Fibroblast of lung (primary cell): ENCODE measurements around the gene FOXP2.

Experiments used
- EZH2 ChIP-seq: IDR thresholded peaks from 2 replicates; pipeline ENCODE4 v1.5.1; 2012; ENCODE audit warnings: low read length, control low read depth, mild to moderate bottlenecking; ENCODE audit errors: missing control alignments
- TF ChIP-seq, protein P1 (sequence below), 2 donors: IDR thresholded peaks in 1 of 2; conservative IDR thresholded peaks in 1 of 2; 1 replicate in 1 of 2; 2 replicates in 1 of 2; pipeline ENCODE4 v1.5.1; 2011 to 2012; ENCODE audit warnings: low read length in 2 of 2, control low read depth in 1 of 2, inconsistent platforms in 1 of 2, low read depth in 1 of 2, mild to moderate bottlenecking in 1 of 2

DNA sequence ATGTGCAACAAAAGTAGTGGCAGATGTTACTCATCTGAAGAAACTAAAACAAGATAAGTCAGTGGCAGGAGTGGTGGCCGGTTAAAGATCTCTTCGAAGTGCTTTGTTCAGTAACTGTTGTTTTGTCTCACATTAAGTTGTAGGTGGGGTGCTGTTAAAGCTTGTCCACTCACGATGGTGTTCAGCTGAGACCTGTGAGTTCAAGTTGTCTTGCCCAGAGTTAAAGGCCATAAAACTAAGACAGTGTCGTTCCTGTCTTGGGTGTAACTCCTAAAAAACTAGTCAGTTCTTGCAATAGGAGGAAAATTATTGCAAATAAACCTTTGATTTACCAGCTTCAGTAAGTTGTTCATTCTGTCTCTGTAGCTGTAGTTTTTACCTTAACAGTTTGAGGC lies 857 bp upstream of the FOXP2 start:
- TF ChIP-seq, protein P1, sequence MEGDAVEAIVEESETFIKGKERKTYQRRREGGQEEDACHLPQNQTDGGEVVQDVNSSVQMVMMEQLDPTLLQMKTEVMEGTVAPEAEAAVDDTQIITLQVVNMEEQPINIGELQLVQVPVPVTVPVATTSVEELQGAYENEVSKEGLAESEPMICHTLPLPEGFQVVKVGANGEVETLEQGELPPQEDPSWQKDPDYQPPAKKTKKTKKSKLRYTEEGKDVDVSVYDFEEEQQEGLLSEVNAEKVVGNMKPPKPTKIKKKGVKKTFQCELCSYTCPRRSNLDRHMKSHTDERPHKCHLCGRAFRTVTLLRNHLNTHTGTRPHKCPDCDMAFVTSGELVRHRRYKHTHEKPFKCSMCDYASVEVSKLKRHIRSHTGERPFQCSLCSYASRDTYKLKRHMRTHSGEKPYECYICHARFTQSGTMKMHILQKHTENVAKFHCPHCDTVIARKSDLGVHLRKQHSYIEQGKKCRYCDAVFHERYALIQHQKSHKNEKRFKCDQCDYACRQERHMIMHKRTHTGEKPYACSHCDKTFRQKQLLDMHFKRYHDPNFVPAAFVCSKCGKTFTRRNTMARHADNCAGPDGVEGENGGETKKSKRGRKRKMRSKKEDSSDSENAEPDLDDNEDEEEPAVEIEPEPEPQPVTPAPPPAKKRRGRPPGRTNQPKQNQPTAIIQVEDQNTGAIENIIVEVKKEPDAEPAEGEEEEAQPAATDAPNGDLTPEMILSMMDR (conservative IDR thresholded peaks at IDR 0.05 in 1 of 2, IDR thresholded peaks at IDR 0.05 in 1 of 2; ENCODE audit: low read depth in 1 of 2, low read length in 2 of 2): no peak
- no peak for TF ChIP-seq EZH2
